ENCODE results near the gene CXCL17.

CXCL17 gene

DNA sequence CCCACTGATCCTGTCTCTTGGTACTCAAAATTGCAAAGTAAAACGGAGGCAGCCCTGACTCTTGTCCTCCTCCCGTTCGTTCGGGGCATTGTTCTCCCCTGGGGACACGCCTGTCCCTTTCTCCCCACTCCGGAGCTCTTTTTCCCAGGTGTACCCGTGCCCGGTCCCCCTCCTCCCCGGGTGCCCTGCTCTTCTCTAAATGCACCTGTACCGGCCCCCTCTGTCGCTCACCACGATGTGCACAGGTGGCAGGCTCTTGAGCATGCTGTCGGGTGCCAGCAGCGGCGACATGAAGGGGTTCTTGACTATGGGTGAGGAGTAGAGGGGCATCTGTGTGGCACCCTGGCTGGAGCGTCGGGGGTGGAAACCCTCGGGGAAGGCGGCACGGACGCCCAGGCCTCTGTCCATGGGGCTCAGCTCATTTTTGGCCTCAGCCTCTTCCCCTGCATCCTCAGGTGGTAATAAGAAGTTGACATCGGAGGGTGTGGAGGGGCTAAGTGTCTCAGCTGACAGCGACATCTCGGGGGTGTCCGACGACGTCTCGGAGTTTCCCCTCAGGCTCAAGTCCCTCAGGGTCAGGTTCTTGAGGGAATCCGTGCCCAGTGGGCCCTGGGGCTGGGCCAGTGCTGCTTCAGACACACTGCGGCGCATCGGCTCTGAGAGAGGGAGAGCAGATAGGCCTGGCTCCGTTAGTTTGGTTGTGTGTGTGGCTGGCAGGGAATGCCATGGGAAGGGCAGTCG, 40.2 kb downstream of the CXCL17 start:
- H3K27ac ChIP-seq, result no peak overlapping the region
- DNase-seq (ENCODE audit: low read depth, low spot score), result no peak

GRCh38 chr19:42401365-42402303, 41.1 kb downstream of the CXCL17 start:
- no peak for DNase-seq (ENCODE audit: low read depth, low spot score)
- no peak overlapping the region for H3K27ac ChIP-seq

- H3K27ac ChIP-seq, result no peak overlapping the region
- DNase-seq (ENCODE audit: low read depth, low spot score), result no peak
These were observed 42.3 kb downstream of the CXCL17 start for GRCh38 chr19:42400404-42400803.

GRCh38 chr19:42397263-42398166, 45.2 kb downstream of the CXCL17 start:
- peak overlapping the region; percentile 84 for H3K27ac ChIP-seq
- no peak for DNase-seq (ENCODE audit: low read depth, low spot score)

- peak overlapping the region; percentile 84 for H3K27ac ChIP-seq
- peak; percentile 93 for DNase-seq (ENCODE audit: low read depth, low spot score)
These were observed 46.1 kb downstream of the CXCL17 start for GRCh38 chr19:42396381-42397262.

GRCh38 chr19:42394751-42395150, 48.0 kb downstream of the CXCL17 start:
- no peak for DNase-seq (ENCODE audit: low read depth, low spot score)
- no peak overlapping the region for H3K27ac ChIP-seq

DNA sequence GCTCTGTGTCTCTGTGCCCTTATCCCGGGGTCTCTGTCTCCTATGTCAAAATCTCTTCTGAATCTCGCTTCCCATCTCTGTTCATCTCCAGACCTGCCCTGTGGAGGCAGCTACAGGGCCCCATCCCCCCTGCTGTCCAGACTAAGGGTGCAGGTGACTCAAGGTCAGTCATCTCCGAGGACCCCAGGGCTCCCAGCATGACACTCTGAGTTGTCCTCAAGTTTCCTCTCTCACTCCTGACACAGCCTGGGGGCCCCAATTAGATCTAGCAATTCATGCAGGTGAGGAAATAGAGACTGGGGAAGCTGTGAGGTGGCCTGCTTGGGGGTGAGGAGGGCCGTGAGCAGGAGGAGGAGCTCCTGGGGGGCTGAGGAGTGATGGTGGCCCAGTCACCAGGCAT, 50.6 kb downstream of the CXCL17 start:
- no peak for DNase-seq (ENCODE audit: low read depth, low spot score)
- H3K27ac ChIP-seq, result no peak overlapping the region

- no peak for DNase-seq (ENCODE audit: low read depth, low spot score)
- no peak within 1 kb of the TSS for H3K27ac ChIP-seq
These were observed 52.8 kb downstream of the CXCL17 start, which contains the start of gene CNFN for GRCh38 chr19:42389899-42390298. CNFN (minus strand) TSS chr19:42390297; CDS start chr19:42389037, 1,260 bp downstream.

DNA sequence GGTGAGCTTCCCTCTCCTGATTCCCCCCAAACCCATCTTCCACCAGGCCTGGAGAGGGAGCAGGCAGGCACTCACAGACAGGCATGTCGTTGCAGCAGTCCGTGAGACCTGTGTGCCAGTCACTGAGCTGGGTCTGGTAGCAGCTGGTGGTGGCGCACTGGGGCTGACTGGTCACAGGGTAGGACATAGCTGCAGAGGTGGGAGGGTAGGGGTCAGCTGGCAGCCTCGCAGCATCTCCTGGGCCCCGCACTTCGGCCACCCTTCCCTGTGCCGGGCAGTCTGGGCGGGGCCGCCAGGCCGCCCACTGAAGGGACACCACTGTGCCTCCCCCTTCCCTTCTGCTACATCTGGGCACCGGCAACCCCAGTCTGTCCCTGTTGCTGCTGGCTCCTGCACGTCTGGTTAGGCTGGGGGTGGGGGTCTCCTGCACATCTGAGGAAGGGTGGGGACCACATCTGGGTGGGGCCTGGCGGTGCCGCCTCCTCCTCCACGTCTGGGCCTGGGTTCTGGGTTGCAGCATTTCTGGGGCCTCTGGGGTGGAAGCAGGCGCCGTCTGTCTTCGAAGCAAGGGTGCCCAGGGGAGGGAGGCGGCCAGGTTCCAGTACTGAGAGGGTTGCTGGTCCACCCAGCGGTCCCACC, 53.8 kb downstream of the CXCL17 start:
- H3K27ac ChIP-seq, result no peak overlapping the region
- no peak for DNase-seq (ENCODE audit: low read depth, low spot score)

DNA sequence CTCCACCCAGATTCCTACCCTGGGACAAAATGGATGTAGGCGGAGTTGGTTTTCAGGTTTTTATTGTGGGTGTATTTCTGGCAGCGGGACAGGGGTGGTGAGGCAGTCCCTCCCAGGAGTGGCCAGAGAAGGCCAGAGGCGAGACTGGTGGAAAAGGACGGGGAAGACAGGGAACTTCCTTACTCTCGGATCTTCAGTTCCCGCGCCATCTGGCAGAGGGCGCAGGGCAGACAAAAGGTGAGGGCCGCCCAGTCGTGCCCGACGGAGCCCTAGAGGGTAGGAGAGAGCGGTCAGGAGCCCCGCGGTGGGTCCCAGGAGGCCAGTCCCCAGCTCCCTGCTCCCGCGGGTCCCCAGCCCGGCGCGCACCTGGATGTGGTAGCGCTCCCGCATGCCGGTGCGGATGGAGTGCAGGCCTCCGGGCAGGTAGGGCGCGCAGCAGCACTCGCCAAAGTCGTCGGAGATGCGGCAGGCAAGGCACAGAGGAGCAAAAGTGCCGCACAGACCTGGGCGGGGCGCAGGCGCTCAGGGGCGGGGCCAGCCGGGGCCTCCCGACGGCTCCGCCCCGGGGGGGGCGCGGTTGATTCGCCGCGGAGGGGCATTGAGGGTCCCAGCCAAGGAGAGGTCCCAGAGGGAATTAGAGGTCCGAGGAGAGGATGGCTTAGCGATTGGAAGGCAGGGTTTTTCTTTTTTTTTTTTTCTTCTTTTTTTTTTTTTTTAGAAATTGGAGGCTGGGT, 55.6 kb downstream of the CXCL17 start:
- DNase-seq (ENCODE audit: low read depth, low spot score), result peak; percentile 33
- peak overlapping the region; percentile 41 for H3K27ac ChIP-seq

GRCh38 chr19:42380155-42380554, 62.6 kb downstream of the CXCL17 start:
- DNase-seq (ENCODE audit: low read depth, low spot score), result no peak
- no peak overlapping the region for H3K27ac ChIP-seq

All from epithelial cell of prostate (primary cell).